Cerebellar nuclear complex (tissue), 1 donor: ENCODE results near the gene ABHD1.

Experiments
- DNase-seq, 2 experiments: peaks; one replicate each; lab custom pipeline; 2025; lab: John Stamatoyannopoulos, UW

The ABHD1 gene

GRCh38 chr2:27135478-27135955 is 11.9 kb downstream of the ABHD1 start:
- DNase-seq: no peak

GRCh38 chr2:27136751-27137150 is 13.1 kb downstream of the ABHD1 start:
- DNase-seq: no peak

GRCh38 chr2:27137322-27137935 is 13.8 kb downstream of the ABHD1 start:
- no peak for DNase-seq

GRCh38 chr2:27138111-27138510 is 14.5 kb downstream of the ABHD1 start:
- DNase-seq: no peak

- no peak for DNase-seq
Measured at GRCh38 chr2:27139310-27139709, 15.7 kb downstream of the ABHD1 start, which contains the start of gene PRR30. Gene PRR30, minus strand, starts transcription at chr2:27139410. Its CDS starts 1,081 bp downstream, at chr2:27138329.

- DNase-seq: no peak
Measured at GRCh38 chr2:27143285-27143684, 19.7 kb downstream of the ABHD1 start.

- no peak for DNase-seq
Measured at GRCh38 chr2:27145682-27146081, 22.1 kb downstream of the ABHD1 start.

GRCh38 chr2:27147935-27148334 is 24.3 kb downstream of the ABHD1 start:
- no peak for DNase-seq

- no peak for DNase-seq
Measured at GRCh38 chr2:27148801-27149439, 25.3 kb downstream of the ABHD1 start, which contains the start of gene TCF23. Gene TCF23, plus strand, starts transcription at chr2:27149004. Its CDS starts 130 bp downstream, at chr2:27149134.

- no peak for DNase-seq
Measured at GRCh38 chr2:27149570-27150405, 26.2 kb downstream of the ABHD1 start.

GRCh38 chr2:27150639-27151230 is 27.1 kb downstream of the ABHD1 start:
- no peak for DNase-seq

- DNase-seq: no peak
Measured at GRCh38 chr2:27152102-27152795, 28.6 kb downstream of the ABHD1 start.

- no peak for DNase-seq
Measured at GRCh38 chr2:27152796-27153464, 29.3 kb downstream of the ABHD1 start.

- DNase-seq: no peak
Measured at GRCh38 chr2:27154488-27154887, 30.9 kb downstream of the ABHD1 start.

- DNase-seq: no peak
Measured at GRCh38 chr2:27155069-27155520, 31.5 kb downstream of the ABHD1 start.

- no peak for DNase-seq
Measured at GRCh38 chr2:27158468-27158867, 34.9 kb downstream of the ABHD1 start.

GRCh38 chr2:27159271-27159670 is 35.7 kb downstream of the ABHD1 start:
- no peak for DNase-seq

- DNase-seq: no peak
Measured at GRCh38 chr2:27160191-27160590, 36.6 kb downstream of the ABHD1 start.

- DNase-seq: no peak
Measured at GRCh38 chr2:27162151-27163121, 38.8 kb downstream of the ABHD1 start.
